Measurements from ENCODE around the gene HPDL. TPM values are rescaled to one million over a fixed set of nuclear protein-coding genes. Genes with fewer than 3 reads are reported as not detected.

HPDL gene
- total RNA-seq, 1 donor from 2014 or later, result 0.17 TPM

- DNase-seq (ENCODE audit: low spot score), result no peak
These were observed 4.1 kb upstream of the HPDL start for GRCh38 chr1:45322486-45323040.

GRCh38 chr1:45325851-45326506 is 716 bp upstream of the HPDL start:
- no peak for DNase-seq (ENCODE audit: low spot score)

GRCh38 chr1:45327644-45328515 is 1.2 kb downstream of the HPDL start:
- no peak for DNase-seq (ENCODE audit: low spot score)

- DNase-seq (ENCODE audit: low spot score), result no peak
These were observed 2.0 kb downstream of the HPDL start for GRCh38 chr1:45328680-45329079.

- no peak for DNase-seq (ENCODE audit: low spot score)
These were observed 2.8 kb downstream of the HPDL start for GRCh38 chr1:45329445-45329844.

GRCh38 chr1:45331436-45332345 is 5.0 kb downstream of the HPDL start:
- DNase-seq (ENCODE audit: low spot score), result no peak

- DNase-seq (ENCODE audit: low spot score), result no peak
These were observed 5.6 kb downstream of the HPDL start for GRCh38 chr1:45332346-45332720.

- no peak for DNase-seq (ENCODE audit: low spot score)
These were observed 7.9 kb downstream of the HPDL start for GRCh38 chr1:45334308-45335245.

- no peak for DNase-seq (ENCODE audit: low spot score)
These were observed 9.2 kb downstream of the HPDL start for GRCh38 chr1:45335855-45336324.

- DNase-seq (ENCODE audit: low spot score), result no peak
These were observed 11.1 kb downstream of the HPDL start for GRCh38 chr1:45337630-45338325.

GRCh38 chr1:45339789-45340558 is 13.3 kb downstream of the HPDL start, which contains the start of the genes MUTYH and TOE1:
Gene MUTYH, minus strand, starts transcription at chr1:45340440. Its CDS starts 5,935 bp downstream, at chr1:45334505.
Gene TOE1, plus strand, starts transcription at chr1:45340170. Its CDS starts 83 bp downstream, at chr1:45340253.
- peak; percentile 92 for DNase-seq (ENCODE audit: low spot score)

- no peak for DNase-seq (ENCODE audit: low spot score)
These were observed 14.2 kb downstream of the HPDL start for GRCh38 chr1:45340816-45341466.

GRCh38 chr1:45344499-45344898 is 17.8 kb downstream of the HPDL start:
- DNase-seq (ENCODE audit: low spot score), result no peak

GRCh38 chr1:45345014-45345413 is 18.3 kb downstream of the HPDL start:
- DNase-seq (ENCODE audit: low spot score), result no peak

- no peak for DNase-seq (ENCODE audit: low spot score)
These were observed 19.8 kb downstream of the HPDL start for GRCh38 chr1:45346473-45346872.

- DNase-seq (ENCODE audit: low spot score), result no peak
These were observed 21.3 kb downstream of the HPDL start for GRCh38 chr1:45348020-45348419.

- no peak for DNase-seq (ENCODE audit: low spot score)
These were observed 21.9 kb downstream of the HPDL start for GRCh38 chr1:45348609-45348965.

- peak; percentile 51 for DNase-seq (ENCODE audit: low spot score)
These were observed 22.4 kb downstream of the HPDL start for GRCh38 chr1:45348966-45349677.

All from mucosa of gallbladder (tissue), 1 donor.